SK-N-MC (cell line): ENCODE data around the gene PLXNB2.

ENCODE experiments used
- EZH2 ChIP-seq: fragments of 200-600 bp; sonication (generic); IDR thresholded peaks from one replicate; pipeline ENCODE4 v1.6.1; 2017; ENCODE audit warnings: antibody characterized with exemption
- FOXP2 ChIP-seq: optimal IDR thresholded peaks from 2 replicates; pipeline ENCODE3; 2011; ENCODE audit warnings: mild to moderate bottlenecking, moderate library complexity; ENCODE audit not compliant: insufficient read depth; ENCODE audit errors: extremely low read length, control extremely low read depth
- POLR2AphosphoS5 ChIP-seq: IDR thresholded peaks from 2 replicates; pipeline ENCODE4 v1.6.1; 2012; ENCODE audit warnings: mild to moderate bottlenecking, low read depth, low read length, borderline replicate concordance

- TF ChIP-seq EZH2 (no peak), POLR2AphosphoS5 (no peak), FOXP2 (no peak)
These were observed 29.7 kb downstream of the PLXNB2 start for GRCh38 chr22:50277761-50278160.
